NCI-H187 (cell line): ENCODE measurements around the gene CCDC88B.

Source experiments
- DNase-seq, 2 experiments: peaks; one replicate each; lab custom pipeline; 2025; lab: John Stamatoyannopoulos, UW

The CCDC88B gene

DNA sequence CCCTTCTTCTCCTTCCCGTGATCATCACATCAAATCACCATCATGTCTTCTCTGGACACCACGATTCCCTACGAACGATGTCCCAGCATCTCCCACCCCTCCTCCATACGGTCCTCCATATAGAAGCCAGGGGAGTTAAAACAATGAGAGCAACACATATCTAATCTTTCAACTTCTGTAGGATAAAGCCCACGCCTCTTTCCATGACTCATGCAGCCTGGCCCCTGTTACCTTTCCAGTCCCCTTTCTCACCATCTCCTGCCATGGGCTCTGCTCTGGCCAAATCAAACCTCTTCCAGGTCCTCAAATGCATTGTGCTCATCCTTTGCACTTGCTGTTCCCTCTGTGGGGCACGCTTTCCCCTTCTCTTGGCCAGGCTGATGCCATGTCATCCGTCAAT, 42.6 kb downstream of the CCDC88B start:
- DNase-seq, result no peak

GRCh38 chr11:64383580-64383979, 43.6 kb downstream of the CCDC88B start:
- DNase-seq, result no peak

GRCh38 chr11:64384028-64384737, 44.2 kb downstream of the CCDC88B start:
- no peak for DNase-seq

GRCh38 chr11:64384981-64385944, 45.3 kb downstream of the CCDC88B start:
- DNase-seq, result no peak

DNA sequence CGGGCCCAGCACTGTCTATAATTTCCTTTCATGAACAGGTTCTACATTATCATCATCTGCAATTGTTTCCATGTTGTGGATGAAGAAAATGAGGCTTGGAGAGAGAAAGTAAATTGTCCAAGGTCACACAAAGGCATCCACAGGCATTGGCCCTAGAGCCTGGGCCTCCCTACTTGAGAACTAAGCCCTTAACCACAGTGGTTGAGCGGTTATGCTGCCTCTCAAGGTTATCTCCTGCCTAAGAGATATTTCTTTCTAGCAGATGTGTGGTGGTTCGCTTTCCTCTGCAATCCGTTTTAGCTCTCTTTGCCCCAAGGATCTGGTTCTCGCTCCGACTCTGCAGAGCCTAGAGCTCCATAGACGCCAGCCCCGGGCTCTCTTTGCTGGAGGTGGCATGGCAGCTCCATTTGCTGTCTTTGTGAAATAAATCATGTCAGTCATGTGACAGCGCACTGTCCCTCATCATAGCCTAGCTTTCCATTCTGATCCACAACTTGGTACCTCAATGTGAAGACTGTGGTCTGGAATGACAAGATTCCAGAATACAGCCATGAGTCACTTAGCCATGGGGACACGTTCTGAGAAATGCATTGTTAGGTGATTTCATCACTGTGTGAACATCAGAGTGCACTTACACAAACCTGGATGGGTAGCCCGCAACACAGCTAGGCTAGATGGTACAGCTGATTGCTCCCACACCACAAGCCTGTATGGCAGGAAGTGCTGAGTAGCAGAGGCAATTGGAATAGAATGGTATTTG, 46.1 kb downstream of the CCDC88B start:
- DNase-seq, result no peak

DNA sequence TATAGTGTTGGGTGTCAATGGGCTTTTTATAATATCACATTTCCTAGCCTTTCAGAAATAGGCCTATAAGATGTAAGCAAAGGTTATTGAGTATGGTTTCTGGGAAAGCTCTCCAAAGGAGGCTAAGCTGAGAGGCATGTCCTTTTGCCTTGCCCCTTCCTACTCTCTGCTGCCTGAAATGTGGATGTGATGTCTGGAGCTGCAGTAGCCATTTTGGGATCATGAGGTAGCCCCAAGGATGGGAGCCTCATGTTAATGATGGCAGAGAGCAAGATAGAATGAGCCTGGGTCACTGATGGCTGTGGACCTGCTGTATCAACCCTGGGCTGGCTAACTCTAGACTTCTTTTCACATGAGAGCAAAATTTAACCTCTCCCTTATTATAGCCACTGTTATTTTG, 47.9 kb downstream of the CCDC88B start:
- DNase-seq, result no peak

DNA sequence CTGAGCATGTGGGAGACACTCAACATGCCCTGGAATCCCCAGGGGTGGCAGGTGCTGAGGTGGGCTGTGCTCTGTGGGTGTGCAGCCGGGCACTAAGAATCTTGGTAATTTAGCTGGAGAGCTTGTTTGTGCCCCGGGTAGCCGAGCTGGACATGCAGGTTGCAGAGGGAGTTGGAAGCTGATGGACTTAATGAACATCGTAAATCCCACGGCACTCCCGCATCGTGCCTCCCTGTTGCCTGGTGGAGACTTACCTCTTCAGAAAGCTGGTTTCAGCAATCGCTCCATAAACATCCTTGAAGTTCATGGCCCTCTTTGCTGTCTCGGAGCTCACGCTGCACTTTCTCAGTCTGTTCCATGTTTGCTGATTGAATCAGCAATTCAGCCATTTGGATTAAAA, 48.9 kb downstream of the CCDC88B start:
- DNase-seq, result no peak

DNA sequence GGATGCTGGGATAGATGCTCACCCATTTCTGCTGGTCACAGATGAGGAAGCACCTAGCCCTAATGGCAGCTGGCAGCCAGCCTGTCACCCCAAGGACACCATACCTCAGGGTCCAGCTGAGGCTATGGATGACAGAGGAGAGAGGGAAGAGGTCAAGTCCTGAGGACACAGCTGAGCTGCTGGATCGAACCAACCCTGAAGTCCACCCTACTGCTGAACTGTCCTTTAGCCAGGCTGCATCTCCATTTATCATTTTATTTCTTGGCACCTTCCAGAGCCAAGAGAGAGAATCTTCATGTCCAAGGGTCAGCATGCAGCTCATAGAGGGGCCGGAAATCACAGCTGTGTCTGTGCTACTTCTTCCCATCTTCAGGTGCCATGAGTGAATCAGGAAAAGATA, 49.8 kb downstream of the CCDC88B start:
- no peak for DNase-seq

DNA sequence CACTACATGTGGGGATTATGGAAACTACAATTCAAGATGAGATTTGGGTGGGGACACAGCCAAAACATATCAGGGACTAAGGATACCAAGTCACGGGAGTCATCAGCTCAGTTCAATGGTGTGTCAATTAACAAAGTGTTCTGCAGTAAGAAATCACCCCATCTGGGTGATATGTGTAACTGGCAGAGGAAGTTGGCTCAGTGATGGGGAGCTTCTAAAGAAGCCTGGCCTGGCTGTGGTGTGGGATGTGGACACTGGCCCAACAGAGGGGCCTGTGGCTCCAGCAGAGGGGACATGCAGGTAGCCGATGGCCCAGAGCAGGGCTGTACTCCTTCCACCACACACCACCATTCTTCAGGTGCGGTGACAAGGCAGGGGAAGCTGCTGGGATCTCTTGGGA, 50.6 kb downstream of the CCDC88B start:
- no peak for DNase-seq

GRCh38 chr11:64391839-64392238, 51.8 kb downstream of the CCDC88B start:
- no peak for DNase-seq

GRCh38 chr11:64395545-64396078, 55.6 kb downstream of the CCDC88B start:
- no peak for DNase-seq

GRCh38 chr11:64396079-64396591, 56.1 kb downstream of the CCDC88B start:
- DNase-seq, result no peak

DNA sequence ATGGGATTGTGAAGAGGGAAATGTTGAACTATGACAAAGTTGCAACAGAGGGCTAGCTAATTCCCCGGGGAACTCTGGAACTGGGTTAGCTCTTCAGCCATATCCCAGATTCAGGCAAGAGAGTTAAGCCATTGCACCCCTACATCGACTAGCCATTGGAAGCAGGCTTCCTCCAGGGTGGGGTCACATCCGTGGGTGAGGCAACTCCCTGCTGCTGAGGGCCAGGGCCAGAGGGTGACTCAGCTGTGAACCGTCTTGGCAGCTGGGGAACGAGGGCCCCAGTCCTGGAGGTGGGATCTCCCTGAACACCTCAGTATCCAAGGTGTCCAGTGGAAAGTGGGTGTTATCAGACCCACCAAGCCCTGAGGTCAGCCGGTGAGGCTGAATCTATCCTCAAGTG, 60.1 kb downstream of the CCDC88B start:
- no peak for DNase-seq

- DNase-seq, result no peak
Measured at GRCh38 chr11:64400667-64401066, 60.7 kb downstream of the CCDC88B start.

DNA sequence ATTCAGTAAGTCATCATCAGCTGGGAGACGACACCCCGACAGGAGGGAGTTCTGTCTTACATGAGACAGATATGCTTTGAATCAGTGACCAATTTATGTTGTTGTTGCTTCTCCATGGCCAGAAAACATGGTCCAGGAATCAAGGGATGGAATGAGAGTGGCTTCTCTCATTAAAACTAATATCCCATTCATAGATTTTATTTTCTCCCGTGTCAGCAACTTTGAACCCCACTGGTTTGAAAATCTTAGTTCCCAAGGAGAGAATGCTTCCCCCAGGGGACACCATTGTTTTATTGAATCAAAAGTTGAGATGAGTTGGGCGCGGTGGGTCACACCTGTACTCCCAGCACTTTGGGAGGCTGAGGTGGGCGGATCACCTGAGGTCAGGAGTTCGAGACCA, 61.8 kb downstream of the CCDC88B start:
- no peak for DNase-seq

GRCh38 chr11:64403106-64403505, 63.1 kb downstream of the CCDC88B start:
- no peak for DNase-seq

GRCh38 chr11:64406221-64406946, 66.4 kb downstream of the CCDC88B start:
- DNase-seq, result no peak
